Common myeloid progenitor, CD34-positive (primary cell): ENCODE data around the gene BCL7A.
A peak's percentile ranks its signal among the peaks of the same experiment; 100 is the strongest.

Experiments used
- CTCF ChIA-PET: fragments of 350-600 bp; sonication (Branson Sonifier 250); formaldehyde crosslinking; loops from one replicate; lab custom pipeline; 2021; ENCODE audit warnings: antibody characterized with exemption; lab: Charles Lee
- POLR2A ChIA-PET: fragments of 350-600 bp; sonication (Branson Sonifier 250); formaldehyde crosslinking; loops from one replicate; lab custom pipeline; 2021; ENCODE audit warnings: antibody characterized with exemption; lab: Charles Lee
- DNase-seq, 3 donors: peaks; one replicate each; pipeline versions ENCODE4 v3.0.0 to v3.0.0-alpha.2; 2013
- H3K27ac ChIP-seq, 2 experiments: 1 replicate in 1 of 2; 2 replicates in 1 of 2; pipeline ENCODE4 v1.7.0; 2013; ENCODE audit warnings: inconsistent platforms in 2 of 2, low read length in 2 of 2, mild to moderate bottlenecking in 2 of 2, low read depth in 1 of 2, moderate library complexity in 1 of 2; ENCODE audit not compliant: severe bottlenecking in 2 of 2, insufficient read depth in 1 of 2, poor library complexity in 1 of 2
- H3K27me3 ChIP-seq, 5 experiments: replicated peaks in 2 of 5; 1 replicate in 3 of 5; 2 replicates in 2 of 5; pipeline versions ENCODE4 v1.6.1 to v1.7.0; 2013; ENCODE audit warnings: low read length in 4 of 5, mild to moderate bottlenecking in 2 of 5, moderate library complexity in 2 of 5, inconsistent platforms in 1 of 5; ENCODE audit not compliant: insufficient read depth in 5 of 5, control insufficient read depth in 4 of 5
- H3K36me3 ChIP-seq, 4 experiments: 1 replicate in 2 of 4; 2 replicates in 2 of 4; pipeline versions ENCODE4 v1.6.1 to v1.7.0; 2013; ENCODE audit warnings: low read length in 3 of 4, control low read depth in 1 of 4, mild to moderate bottlenecking in 1 of 4; ENCODE audit not compliant: control insufficient read depth in 4 of 4, insufficient read depth in 4 of 4
- H3K4me1 ChIP-seq, 4 experiments: 1 replicate in 3 of 4; 2 replicates in 1 of 4; pipeline versions ENCODE4 v1.6.1 to v1.7.1; 2013; ENCODE audit warnings: low read length in 3 of 4, mild to moderate bottlenecking in 3 of 4, control low read depth in 1 of 4, inconsistent platforms in 1 of 4, moderate library complexity in 1 of 4; ENCODE audit not compliant: control insufficient read depth in 4 of 4, insufficient read depth in 4 of 4; ENCODE audit errors: control extremely low read depth in 1 of 4
- H3K4me3 ChIP-seq, 7 experiments: 1 replicate in 4 of 7; 2 replicates in 3 of 7; pipeline versions ENCODE4 v1.5.1 to v1.7.0; 2013; ENCODE audit warnings: mild to moderate bottlenecking in 7 of 7, low read length in 6 of 7, moderate library complexity in 6 of 7, inconsistent platforms in 2 of 7, low read depth in 2 of 7, control low read depth in 1 of 7; ENCODE audit not compliant: insufficient read depth in 4 of 7, control insufficient read depth in 1 of 7; ENCODE audit errors: extremely low read depth in 1 of 7
- H3K9me3 ChIP-seq, 5 experiments: 1 replicate in 4 of 5; 2 replicates in 1 of 5; pipeline versions ENCODE4 v1.6.1 to v1.7.1; 2013; ENCODE audit warnings: low read length in 4 of 5, mild to moderate bottlenecking in 2 of 5, inconsistent platforms in 1 of 5, low read depth in 1 of 5, moderate library complexity in 1 of 5; ENCODE audit not compliant: control insufficient read depth in 4 of 5, insufficient read depth in 2 of 5; ENCODE audit errors: control extremely low read depth in 1 of 5
- WGBS: methylation state at CpG from one replicate; pipeline ENCODE4 v1.1.5; 2013; ENCODE audit not compliant: insufficient coverage; 5-methylcytosine and 5-hydroxymethylcytosine counted together

Gene BCL7A

GRCh38 chr12:121990114-121990647, 31.5 kb upstream of the BCL7A start:
- Histone ChIP-seq H3K4me3 (no peak overlapping the region), H3K4me1 (peaks cover 0 to 17% (median 12%) of the 10 kb centered on the region in 4 experiments), H3K27me3 (no peaks in the 10 kb centered on the region), H3K27ac (no peak overlapping the region), H3K36me3 (no peaks in the 10 kb centered on the region), H3K9me3 (no peaks in the 10 kb centered on the region)
- POLR2A ChIA-PET, result no interaction called here
- CTCF ChIA-PET, result interaction anchor here (3.6 kb wide), 1 partner anchor 72 kb away, joined by 18 read pairs; the partner anchor contains the start of gene CFAP251
- WGBS, result 97% methylated on average over 4 of the region's 6 CpGs
- no peak for DNase-seq

GRCh38 chr12:121990692-121991603, 30.7 kb upstream of the BCL7A start:
- ChIA-PET POLR2A (no interaction called here), CTCF (interaction anchor here (0.9 to 3.6 kb wide), 4 partner anchors 8 to 73 kb away, joined by 4 to 18 read pairs (median 6); partner anchors contain the start of gene CFAP251)
- WGBS, result 89% methylated on average over 9 of the region's 10 CpGs
- Histone ChIP-seq H3K27ac (no peak overlapping the region), H3K4me3 (no peak overlapping the region), H3K9me3 (no peaks in the 10 kb centered on the region), H3K36me3 (no peaks in the 10 kb centered on the region), H3K27me3 (no peaks in the 10 kb centered on the region), H3K4me1 (peaks cover 0 to 23% (median 14%) of the 10 kb centered on the region in 4 experiments)
- DNase-seq, result no peak

- 31% methylated on average over 14 of the region's 21 CpGs for WGBS
- H3K27ac ChIP-seq, result peak overlapping the region; percentile 9 to 52
- H3K36me3 ChIP-seq, result no peaks in the 10 kb centered on the region
- peaks cover 0 to 25% (median 21%) of the 10 kb centered on the region in 4 experiments for H3K4me1 ChIP-seq
- ChIA-PET CTCF (interaction anchor here (0.9 to 3.6 kb wide), 8 partner anchors 9 to 75 kb away, joined by 3 to 18 read pairs (median 4); partner anchors contain the start of gene CFAP251), POLR2A (interaction anchor here (1.0 to 1.2 kb wide), 2 partner anchors 23 to 31 kb away, joined by 3 to 4 read pairs; no protein-coding TSS in a partner anchor)
- H3K4me3 ChIP-seq, result peak overlapping the region in 1 of 7 experiments; percentile 26
- no peaks in the 10 kb centered on the region for H3K27me3 ChIP-seq
- H3K9me3 ChIP-seq, result no peaks in the 10 kb centered on the region
- peak; percentile 83 to 96 (median 94) for DNase-seq
Measured at GRCh38 chr12:121992059-121992879, 29.4 kb upstream of the BCL7A start.

GRCh38 chr12:121996050-121996944, 25.4 kb upstream of the BCL7A start:
- no peaks in the 10 kb centered on the region for H3K36me3 ChIP-seq
- DNase-seq, result no peak
- CTCF ChIA-PET, result interaction anchor here (0.8 to 1.3 kb wide), 2 partner anchors 16 to 36 kb away, joined by 3 read pairs; no protein-coding TSS in a partner anchor
- H3K27ac ChIP-seq, result no peak overlapping the region
- peaks cover 0 to 2% (median 0%) of the 10 kb centered on the region in 5 experiments for H3K9me3 ChIP-seq
- 90% methylated on average over 2 of the region's 9 CpGs for WGBS
- no peaks in the 10 kb centered on the region for H3K27me3 ChIP-seq
- no peak overlapping the region for H3K4me3 ChIP-seq
- H3K4me1 ChIP-seq, result peaks cover 0 to 25% (median 18%) of the 10 kb centered on the region in 4 experiments
- POLR2A ChIA-PET, result no interaction called here

- WGBS, result 90% methylated on average over 11 of the region's 13 CpGs
- ChIA-PET POLR2A (no interaction called here), CTCF (no interaction called here)
Measured at GRCh38 chr12:121996945-121997612, 24.6 kb upstream of the BCL7A start.

More at GRCh38 chr12:121996945-121997612, 24.6 kb upstream of the BCL7A start:
- Histone ChIP-seq H3K36me3 (no peaks in the 10 kb centered on the region), H3K27ac (no peak overlapping the region), H3K9me3 (peaks cover 0 to 2% (median 0%) of the 10 kb centered on the region in 5 experiments), H3K4me1 (peaks cover 0 to 18% (median 14%) of the 10 kb centered on the region in 4 experiments), H3K4me3 (no peak overlapping the region), H3K27me3 (no peaks in the 10 kb centered on the region)
- DNase-seq, result no peak
